HG03039 (cell line): ENCODE results near the gene CCDC106.

ENCODE experiments used
- ATAC-seq: cut with Tn5 transposase; IDR thresholded peaks from one replicate; pipeline ENCODE4 v1.9.1; 2021; ENCODE audit warnings: mild to moderate bottlenecking, moderate library complexity; ENCODE audit not compliant: unreplicated experiment

CCDC106 gene

GRCh38 chr19:55613930-55614710 is 33.9 kb upstream of the CCDC106 start:
- ATAC-seq: no peak

DNA sequence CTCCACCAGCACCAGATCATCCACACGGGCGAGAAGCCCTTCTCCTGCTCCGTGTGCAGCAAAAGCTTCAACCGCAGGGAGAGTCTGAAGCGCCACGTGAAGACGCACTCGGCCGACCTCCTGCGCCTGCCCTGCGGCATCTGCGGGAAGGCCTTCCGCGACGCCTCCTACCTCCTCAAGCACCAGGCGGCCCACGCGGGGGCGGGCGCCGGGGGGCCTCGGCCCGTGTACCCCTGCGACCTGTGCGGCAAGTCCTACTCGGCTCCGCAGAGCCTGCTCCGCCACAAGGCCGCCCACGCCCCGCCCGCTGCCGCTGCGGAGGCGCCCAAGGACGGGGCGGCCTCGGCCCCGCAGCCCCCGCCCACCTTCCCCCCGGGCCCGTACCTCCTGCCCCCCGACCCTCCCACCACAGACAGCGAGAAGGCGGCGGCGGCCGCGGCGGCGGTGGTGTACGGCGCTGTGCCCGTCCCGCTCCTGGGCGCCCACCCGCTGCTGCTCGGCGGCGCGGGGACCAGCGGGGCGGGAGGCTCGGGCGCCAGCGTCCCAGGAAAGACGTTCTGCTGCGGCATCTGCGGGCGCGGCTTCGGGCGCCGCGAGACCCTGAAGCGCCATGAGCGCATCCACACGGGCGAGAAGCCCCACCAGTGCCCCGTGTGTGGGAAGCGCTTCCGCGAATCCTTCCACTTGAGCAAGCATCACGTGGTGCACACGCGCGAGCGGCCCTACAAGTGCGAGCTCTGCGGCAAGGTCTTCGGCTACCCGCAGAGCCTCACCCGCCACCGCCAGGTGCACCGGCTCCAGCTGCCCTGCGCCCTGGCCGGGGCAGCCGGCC is 33.1 kb upstream of the CCDC106 start:
- ATAC-seq: no peak

DNA sequence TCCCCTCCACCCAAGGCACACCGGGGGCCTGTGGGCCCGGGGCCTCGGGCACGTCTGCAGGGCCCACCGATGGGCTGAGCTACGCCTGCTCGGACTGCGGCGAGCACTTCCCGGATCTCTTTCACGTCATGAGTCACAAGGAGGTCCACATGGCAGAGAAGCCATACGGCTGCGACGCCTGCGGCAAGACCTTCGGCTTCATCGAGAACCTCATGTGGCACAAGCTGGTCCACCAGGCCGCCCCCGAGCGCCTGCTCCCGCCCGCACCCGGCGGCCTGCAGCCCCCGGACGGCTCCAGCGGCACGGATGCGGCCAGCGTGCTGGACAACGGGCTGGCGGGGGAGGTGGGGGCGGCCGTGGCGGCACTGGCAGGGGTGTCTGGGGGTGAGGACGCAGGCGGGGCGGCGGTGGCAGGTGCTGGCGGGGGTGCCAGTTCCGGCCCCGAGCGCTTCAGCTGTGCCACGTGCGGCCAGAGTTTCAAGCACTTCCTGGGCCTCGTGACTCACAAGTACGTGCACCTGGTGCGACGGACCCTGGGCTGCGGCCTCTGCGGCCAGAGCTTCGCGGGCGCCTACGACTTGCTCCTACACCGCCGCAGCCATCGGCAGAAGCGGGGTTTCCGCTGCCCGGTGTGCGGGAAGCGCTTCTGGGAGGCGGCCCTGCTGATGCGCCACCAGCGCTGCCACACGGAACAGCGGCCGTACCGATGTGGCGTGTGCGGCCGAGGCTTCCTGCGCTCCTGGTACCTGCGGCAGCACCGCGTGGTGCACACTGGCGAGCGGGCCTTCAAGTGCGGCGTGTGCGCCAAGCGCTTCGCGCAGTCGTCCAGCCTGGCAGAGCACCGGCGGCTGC is 32.2 kb upstream of the CCDC106 start:
- no peak for ATAC-seq

GRCh38 chr19:55616395-55616875 is 31.6 kb upstream of the CCDC106 start:
- ATAC-seq: no peak

DNA sequence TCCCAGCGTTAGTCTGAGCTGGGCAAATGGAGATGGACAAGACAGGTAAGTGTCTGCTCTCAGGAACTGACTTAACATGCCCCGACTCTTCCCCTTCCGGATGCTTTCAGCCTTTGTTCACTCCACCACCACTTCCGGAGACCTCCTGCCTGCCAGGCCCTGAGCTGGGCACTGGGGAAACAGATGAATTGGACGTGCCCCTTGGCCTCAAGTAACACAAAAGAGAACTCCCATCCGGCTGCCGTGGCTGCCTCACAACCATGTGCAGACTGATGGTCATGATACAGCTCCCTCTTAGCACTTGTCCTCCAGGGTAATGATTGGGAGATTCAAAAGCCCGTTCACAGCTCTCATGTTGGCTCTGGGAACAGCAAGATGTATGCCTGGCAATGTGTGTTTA is 30.6 kb upstream of the CCDC106 start:
- ATAC-seq: no peak

DNA sequence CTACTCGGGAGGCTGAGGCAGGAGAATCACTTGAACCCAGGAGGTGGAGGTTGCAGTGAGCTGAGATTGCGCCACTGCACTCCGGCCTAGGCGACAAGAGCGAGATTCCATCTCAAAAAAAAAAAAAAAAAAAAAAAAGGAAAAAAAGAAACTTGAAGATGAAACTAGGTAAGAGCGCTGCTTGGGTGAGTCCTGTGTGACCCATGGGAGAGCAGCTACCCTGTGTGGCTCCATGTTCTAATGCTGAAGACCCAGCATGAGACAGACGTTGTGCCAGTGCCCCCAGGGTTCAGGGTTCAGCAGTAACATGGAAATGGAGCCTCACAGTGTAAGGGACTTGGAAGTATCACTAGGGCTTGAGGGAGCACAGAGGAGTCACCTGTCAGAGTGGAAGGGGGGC is 29.6 kb upstream of the CCDC106 start:
- ATAC-seq: no peak

DNA sequence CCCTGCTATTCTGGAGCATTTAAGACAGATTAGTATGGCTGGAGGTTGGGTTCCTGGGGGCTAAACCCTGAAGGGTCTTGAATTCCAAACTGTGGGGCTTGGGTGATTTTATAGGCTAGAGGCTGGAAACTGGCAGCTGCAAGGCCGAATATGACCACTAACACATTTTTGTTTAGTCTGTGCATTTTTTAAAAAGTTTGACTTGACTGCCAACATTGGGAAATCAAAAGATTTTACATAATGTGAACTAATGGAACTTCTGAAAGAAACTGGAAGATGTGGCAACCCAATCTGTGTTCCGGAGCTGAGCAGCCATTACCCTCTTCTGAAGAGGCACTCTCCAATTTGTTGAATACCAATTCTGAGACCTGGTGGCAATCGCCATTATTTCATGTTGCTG is 28.7 kb upstream of the CCDC106 start:
- no peak for ATAC-seq

- no peak for ATAC-seq
These were observed 27.4 kb upstream of the CCDC106 start for GRCh38 chr19:55620410-55621204.

- ATAC-seq: no peak
These were observed 26.8 kb upstream of the CCDC106 start for GRCh38 chr19:55621205-55621672.

DNA sequence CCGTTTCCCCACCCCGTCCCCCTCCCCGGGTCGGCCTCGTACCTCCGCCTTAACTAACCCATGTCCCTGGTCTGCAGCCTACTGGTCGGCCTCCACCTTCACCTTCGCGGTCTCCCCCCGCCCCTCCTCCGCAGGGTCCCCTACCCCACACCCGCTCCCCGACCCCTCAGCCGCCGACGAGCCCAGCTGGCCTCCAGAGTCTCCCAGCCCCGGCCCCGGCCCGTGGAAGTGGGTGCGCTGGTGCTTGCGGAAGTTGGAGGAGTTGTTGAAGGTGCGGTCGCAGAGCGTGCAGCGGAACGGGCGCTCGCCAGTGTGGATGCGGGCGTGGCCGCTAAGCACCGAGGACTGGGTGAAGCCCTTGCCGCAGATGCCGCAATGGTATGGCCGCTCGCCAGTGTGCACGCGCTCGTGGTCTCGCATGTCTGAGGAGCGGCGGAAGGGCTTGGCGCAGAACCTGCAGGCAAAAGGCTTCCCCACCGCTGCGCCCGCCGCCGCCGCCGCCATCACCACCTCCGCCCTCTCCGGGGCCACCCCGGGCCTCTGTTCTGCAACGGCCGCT is 26.3 kb upstream of the CCDC106 start:
- ATAC-seq: no peak

DNA sequence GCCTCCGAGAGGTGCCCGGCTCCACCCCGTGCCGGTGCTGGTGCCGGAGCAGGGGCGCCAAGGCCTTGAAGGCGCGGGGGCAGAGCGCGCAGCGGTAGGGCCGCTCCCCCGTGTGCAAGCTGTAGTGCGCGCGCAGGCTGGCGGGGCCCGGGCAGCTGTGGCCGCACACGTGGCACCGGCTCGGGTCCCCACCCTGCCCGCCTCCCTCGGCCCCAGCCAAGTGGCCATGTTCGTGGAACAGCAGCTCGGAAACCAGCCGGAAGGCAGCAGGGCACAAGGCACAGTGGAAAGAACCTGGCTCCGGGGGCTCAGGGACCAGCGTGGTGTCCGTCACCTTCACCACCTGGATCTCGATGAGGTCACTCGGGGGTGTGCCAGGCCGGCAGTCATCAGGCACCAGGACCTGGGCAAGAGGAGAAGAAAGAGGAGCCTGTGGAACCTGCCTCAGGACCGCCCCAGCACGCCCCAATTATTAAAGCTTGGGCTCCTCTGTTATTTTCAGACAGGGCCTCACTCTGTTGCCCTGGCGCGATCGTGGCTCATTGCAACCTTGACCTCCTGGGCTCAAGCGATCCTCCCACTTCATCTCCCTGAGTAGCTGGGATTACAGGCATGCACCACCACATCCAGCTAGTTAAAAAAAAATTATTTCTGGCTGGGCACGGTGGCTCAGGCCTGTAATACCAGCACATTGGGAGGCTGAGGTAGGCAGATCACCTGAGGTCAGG is 25.6 kb upstream of the CCDC106 start:
- no peak for ATAC-seq

- no peak for ATAC-seq
These were observed 24.9 kb upstream of the CCDC106 start for GRCh38 chr19:55623130-55623529.

- ATAC-seq: no peak
These were observed 24.5 kb upstream of the CCDC106 start for GRCh38 chr19:55623561-55623960.

GRCh38 chr19:55624109-55625003 is 23.7 kb upstream of the CCDC106 start, which contains the start of gene ZNF784:
Gene ZNF784 (minus strand): TSS chr19:55624566. CDS start chr19:55624561, 5 bp downstream.
- ATAC-seq: no peak

- no peak for ATAC-seq
These were observed 23.0 kb upstream of the CCDC106 start for GRCh38 chr19:55625004-55625326.

DNA sequence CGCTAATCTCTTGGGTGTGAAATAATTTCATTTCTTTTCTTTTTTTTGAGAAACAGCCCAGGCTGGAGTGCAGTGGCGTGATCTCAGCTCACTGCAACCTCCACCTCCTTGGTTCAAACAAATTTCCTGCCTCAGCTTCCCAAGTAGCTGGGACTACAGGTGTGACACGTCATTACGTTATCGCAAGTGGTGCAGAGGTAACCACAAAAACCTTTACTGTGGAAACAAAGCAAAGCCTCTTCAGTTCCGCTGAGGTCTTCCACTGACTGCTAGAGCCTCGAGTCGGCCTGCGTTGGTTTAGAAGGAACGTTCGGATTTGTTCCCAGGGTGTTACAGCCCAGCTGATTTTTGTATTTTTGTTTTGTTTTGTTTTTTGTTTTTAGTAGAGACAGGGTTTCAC is 21.7 kb upstream of the CCDC106 start:
- ATAC-seq: no peak

DNA sequence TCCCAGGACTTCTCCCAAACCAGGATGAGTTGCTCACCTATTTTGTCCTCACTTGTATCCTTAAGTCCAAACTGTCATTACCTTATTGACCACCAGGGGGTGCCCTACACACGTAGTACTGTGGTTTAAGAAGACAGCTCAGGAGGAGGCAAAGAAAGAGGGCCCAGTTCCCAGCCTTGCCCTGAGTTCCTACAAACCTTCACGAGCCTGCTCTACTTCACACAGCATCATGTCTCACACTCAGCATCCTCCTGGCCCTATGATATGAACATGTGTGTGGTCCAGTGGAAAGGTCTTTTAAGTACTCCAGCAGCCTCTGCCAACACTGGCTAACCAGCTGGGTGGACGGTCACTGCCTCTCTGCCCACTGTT is 15.6 kb upstream of the CCDC106 start:
- ATAC-seq: no peak

DNA sequence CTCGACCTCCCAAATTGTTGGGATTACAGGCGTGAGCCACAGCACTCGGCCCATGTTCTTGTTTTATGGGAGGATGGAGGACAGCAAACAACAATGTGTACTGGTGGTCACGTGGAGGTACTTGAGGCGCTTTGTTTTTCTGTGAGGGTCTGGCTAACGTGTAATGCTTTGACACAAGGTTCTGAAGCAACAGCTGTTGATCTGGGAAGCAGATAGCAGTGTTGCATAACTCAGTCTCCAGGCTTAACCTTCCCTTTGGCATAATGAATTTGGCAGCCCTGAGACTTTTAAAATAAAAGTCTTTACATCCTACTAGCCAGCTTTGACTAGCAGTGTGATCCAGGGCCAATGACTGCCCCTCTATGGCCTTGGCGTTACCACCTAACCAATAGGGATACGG is 14.2 kb upstream of the CCDC106 start:
- no peak for ATAC-seq
